Measurements from ENCODE around the gene KRT85.

Gene KRT85

DNA sequence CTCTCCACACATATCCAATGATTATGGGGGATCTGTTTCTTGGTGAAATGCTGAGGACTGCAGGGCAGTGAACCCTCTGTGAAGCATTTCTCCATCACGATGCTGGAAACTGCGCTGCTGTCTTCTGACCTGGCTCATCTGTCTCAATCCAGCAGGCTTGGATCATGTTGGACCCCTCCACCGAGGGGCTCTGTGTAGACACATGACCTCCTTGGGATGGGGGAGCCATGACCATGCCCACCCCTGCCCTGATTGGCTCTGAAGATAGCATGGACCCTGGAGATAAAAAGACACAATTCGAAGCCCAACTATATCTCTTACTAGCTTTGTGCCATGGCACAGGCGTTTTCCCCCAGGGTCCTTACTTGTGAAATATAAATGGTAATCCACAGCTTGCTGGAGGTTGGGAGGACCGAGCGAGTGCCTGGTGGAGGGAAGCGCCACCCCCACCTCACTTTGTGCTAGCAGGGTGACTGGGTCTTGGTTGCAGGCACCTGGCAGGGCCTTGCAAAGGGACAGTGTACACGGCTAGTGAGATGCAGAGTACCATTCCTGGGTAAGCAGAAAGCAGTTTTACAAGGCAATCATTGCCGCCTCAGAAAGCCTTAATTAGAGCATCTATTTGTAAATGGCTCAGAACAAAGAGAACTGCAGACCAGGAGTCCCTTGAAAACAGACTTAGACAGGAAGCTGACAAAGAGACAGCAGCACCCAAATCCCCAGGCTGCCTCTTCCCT lies 43.7 kb downstream of the KRT85 start:
- POLR2A ChIA-PET, result no interaction called here

GRCh38 chr12:52323001-52323400 lies 44.3 kb downstream of the KRT85 start:
- ChIA-PET POLR2A (no interaction called here), CTCF (interaction anchor here (1.0 to 1.5 kb wide), 2 partner anchors 166 to 174 kb away, joined by 3 to 7 read pairs; no protein-coding TSS in a partner anchor)
- no peak overlapping the region for H3K27ac ChIP-seq (ENCODE audit: extremely low read depth, low read depth, low read length)
- TF ChIP-seq ZBTB44 (tag by site-specific recombination; IDR thresholded peaks at IDR 0.05) (no peak), ZNF549 (tag by site-specific recombination; IDR thresholded peaks at IDR 0.05) (no peak), ZIC2 (tag by site-specific recombination; IDR thresholded peaks at IDR 0.05) (no peak), KLF1 (tag by site-specific recombination; IDR thresholded peaks at IDR 0.05) (no peak), ZNF843 (tag by site-specific recombination; IDR thresholded peaks at IDR 0.05) (no peak), ZNF510 (tag by site-specific recombination; IDR thresholded peaks at IDR 0.05; ENCODE audit: insufficient replicate concordance) (no peak), GFI1B (tag by site-specific recombination; IDR thresholded peaks at IDR 0.05) (no peak), ZNF777 (tag by site-specific recombination; IDR thresholded peaks at IDR 0.05; ENCODE audit: borderline replicate concordance) (no peak), ZNF449 (tag by site-specific recombination; IDR thresholded peaks at IDR 0.05) (no peak), ZNF645 (tag by site-specific recombination; IDR thresholded peaks at IDR 0.05) (no peak), ZNF133 (tag by site-specific recombination; IDR thresholded peaks at IDR 0.05) (no peak), HOXA7 (CRISPR knock-in tag; IDR thresholded peaks at IDR 0.05; ENCODE audit: borderline replicate concordance) (no peak), MEIS1 (CRISPR knock-in tag; IDR thresholded peaks at IDR 0.05; ENCODE audit: borderline replicate concordance) (no peak), ZNF292 (tag by site-specific recombination; IDR thresholded peaks at IDR 0.05; ENCODE audit: borderline replicate concordance, low read depth) (no peak), ZFHX2 (tag by site-specific recombination; conservative IDR thresholded peaks at IDR 0.05) (no peak), ZNF223 (tag by site-specific recombination; IDR thresholded peaks at IDR 0.05) (no peak), ZSCAN30 (tag by site-specific recombination; IDR thresholded peaks at IDR 0.05) (no peak)
- TF ChIP-seq, protein P1, sequence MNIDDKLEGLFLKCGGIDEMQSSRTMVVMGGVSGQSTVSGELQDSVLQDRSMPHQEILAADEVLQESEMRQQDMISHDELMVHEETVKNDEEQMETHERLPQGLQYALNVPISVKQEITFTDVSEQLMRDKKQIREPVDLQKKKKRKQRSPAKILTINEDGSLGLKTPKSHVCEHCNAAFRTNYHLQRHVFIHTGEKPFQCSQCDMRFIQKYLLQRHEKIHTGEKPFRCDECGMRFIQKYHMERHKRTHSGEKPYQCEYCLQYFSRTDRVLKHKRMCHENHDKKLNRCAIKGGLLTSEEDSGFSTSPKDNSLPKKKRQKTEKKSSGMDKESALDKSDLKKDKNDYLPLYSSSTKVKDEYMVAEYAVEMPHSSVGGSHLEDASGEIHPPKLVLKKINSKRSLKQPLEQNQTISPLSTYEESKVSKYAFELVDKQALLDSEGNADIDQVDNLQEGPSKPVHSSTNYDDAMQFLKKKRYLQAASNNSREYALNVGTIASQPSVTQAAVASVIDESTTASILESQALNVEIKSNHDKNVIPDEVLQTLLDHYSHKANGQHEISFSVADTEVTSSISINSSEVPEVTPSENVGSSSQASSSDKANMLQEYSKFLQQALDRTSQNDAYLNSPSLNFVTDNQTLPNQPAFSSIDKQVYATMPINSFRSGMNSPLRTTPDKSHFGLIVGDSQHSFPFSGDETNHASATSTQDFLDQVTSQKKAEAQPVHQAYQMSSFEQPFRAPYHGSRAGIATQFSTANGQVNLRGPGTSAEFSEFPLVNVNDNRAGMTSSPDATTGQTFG (tag by site-specific recombination; IDR thresholded peaks at IDR 0.05; ENCODE audit: borderline replicate concordance), result no peak
- no peaks in the 10 kb centered on the region for H3K9me3 ChIP-seq (ENCODE audit: control insufficient read depth, insufficient read depth, low read depth, low read length)
- no peaks in the 10 kb centered on the region for H3K4me1 ChIP-seq (ENCODE audit: control insufficient read depth, insufficient read depth, low read length)
- no peaks in the 10 kb centered on the region for H3K36me3 ChIP-seq (ENCODE audit: control insufficient read depth in 2 of 2, insufficient read depth in 1 of 2, low read length in 2 of 2)
- no peak overlapping the region for H3K4me3 ChIP-seq (ENCODE audit: low read depth, low read length)

More for the DNA sequence above, 43.7 kb downstream of the KRT85 start:
- Histone ChIP-seq H3K9me3 (ENCODE audit: control insufficient read depth, insufficient read depth, low read depth, low read length) (no peaks in the 10 kb centered on the region), H3K4me1 (ENCODE audit: control insufficient read depth, insufficient read depth, low read length) (no peaks in the 10 kb centered on the region), H3K36me3 (ENCODE audit: control insufficient read depth in 2 of 2, insufficient read depth in 1 of 2, low read length in 2 of 2) (no peaks in the 10 kb centered on the region), H3K27ac (ENCODE audit: extremely low read depth, low read depth, low read length) (no peak overlapping the region), H3K4me3 (ENCODE audit: low read depth, low read length) (no peak overlapping the region)
- CTCF ChIA-PET, result interaction anchor here (1.0 kb wide), 1 partner anchor 175 kb away, joined by 3 read pairs; no protein-coding TSS in a partner anchor
- TF ChIP-seq ZNF184 (tag by site-specific recombination; IDR thresholded peaks at IDR 0.05) (no peak), ZNF510 (tag by site-specific recombination; IDR thresholded peaks at IDR 0.05; ENCODE audit: insufficient replicate concordance) (no peak), KLF1 (tag by site-specific recombination; IDR thresholded peaks at IDR 0.05) (no peak), GFI1B (tag by site-specific recombination; IDR thresholded peaks at IDR 0.05) (no peak), OVOL3 (tag by site-specific recombination; IDR thresholded peaks at IDR 0.05) (no peak)
